ENCODE data around the gene LRRC3.
"Not testable (repeated sequence)": the region's sequence is repeated elsewhere in the genome, so short reads cannot be mapped to it uniquely, and the experiment has no call there.

The LRRC3 gene

DNA sequence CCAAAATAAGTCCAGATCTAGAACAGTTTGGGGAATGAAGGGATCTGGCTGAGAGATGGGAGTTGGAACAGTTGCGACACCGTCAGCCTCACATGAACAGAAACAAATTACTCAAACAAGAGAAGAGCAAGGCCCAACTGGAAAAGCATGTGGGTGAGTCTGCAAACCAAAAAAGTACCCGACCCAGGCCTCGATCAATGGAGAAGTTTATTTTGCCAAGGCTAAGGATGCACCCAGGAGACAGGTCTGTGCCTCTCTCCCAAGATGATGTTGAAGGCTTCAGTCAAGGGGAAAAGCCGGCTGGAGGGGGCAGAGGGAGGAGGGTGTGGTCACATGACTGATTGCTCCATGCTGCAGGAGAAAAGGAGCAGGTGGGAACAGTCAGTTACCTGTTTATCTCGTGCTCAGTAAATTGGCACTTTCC, 42.4 kb downstream of the LRRC3 start:
- DNase-seq (ENCODE audit: low read depth) = no peak

DNA sequence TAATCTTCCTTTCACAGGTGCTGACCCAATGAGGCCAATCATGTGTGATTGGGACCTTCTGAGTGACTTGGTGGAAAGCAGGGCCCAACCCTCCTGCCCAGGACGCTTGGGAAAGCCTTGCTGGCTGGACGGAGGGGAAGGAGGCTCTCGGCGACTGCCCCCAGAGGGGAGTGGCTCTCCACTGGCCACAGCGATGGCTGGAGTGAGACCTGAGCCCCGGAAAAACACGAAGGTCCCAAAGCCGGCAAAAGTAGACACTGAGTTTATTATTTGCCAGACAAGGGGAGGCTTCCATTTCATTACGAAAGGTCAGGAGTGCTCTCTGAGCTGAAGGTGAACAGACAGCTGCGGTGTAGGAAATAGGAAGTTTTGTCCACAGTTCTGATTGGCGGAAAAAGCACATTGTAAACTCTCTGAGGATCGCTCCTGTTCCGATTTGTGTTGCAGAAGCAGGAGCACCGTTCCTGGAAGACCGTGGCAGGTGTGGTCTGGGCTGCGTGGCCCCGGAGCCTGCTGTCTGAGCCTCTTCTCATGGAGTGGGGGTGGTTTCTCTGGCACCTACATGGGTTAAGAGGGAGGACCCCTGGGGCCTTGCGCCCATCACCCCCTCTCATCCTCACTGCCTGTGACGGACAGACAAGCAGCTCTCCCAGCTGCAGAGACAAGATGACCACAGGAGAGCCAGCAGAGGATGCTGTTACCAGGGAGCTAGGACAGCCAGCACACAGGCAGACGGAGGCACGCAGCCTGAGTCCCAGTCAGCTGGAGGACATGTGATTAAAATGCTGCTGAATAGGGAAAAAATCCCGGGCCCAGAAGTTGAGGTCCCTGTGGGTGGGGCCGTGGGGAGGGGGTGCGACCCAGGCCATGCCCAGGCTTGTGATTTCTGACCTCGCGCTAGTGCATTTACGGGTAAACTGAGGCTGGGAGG, 43.2 kb downstream of the LRRC3 start:
- DNase-seq (ENCODE audit: low read depth) = no peak

DNA sequence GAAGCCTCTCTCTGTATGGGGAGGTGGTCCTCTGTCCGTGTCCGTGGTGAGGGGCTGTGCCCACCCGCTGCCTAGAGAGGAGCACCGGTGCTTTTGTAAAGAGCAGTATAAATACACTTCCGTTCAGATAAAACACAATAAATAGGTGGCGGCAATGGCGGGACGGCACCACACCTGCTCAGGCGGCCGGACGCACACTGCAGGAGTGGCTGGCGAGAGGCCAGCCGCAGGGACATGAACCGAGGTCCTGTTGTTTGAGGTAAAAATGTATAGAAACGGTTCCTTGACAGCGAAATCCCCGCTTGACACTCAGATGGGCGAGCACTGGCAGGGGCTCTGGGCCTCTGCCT, 43.9 kb downstream of the LRRC3 start:
- no peak for DNase-seq (ENCODE audit: low read depth)

DNA sequence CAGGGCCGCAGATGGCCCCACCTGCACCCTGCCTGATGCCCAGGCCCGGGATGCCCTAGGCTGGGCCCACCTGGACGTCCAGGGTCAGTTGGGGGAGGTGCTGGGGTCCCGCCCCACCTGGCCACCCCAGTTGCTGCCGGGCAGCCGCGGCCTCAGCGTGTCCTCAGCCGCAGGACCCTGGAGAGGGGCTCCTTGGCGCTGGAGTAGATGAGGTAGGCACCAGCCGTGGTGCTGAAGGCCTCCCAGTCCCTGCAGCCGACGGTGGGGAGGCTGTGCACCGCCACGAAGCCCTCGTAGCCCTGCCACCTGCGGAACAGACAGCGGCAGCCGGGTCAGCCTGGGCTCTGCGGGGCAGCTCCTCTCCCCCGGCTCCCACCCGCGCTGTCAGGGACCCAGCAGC, 44.3 kb downstream of the LRRC3 start:
- DNase-seq (ENCODE audit: low read depth) = no peak

DNA sequence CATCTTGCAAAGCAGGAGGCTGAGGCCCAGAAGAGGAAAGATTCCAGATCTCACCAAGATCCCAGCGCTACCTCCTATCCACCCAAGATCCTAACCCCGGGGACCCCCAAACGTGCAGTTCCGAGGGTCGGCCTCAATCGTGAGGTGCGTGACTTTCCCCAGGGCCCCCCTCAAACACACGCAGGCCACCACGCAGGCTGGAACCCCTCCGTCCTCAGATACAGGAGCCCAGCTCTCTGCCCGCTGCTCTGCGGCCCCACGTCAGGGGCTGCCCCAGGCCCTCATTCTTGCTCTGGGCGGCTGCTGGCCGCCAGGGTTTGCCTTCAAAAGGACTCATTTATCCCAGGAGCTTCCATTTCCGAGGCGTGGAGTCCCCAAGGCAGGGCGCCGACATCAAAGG, 44.8 kb downstream of the LRRC3 start:
- DNase-seq (ENCODE audit: low read depth) = no peak

DNA sequence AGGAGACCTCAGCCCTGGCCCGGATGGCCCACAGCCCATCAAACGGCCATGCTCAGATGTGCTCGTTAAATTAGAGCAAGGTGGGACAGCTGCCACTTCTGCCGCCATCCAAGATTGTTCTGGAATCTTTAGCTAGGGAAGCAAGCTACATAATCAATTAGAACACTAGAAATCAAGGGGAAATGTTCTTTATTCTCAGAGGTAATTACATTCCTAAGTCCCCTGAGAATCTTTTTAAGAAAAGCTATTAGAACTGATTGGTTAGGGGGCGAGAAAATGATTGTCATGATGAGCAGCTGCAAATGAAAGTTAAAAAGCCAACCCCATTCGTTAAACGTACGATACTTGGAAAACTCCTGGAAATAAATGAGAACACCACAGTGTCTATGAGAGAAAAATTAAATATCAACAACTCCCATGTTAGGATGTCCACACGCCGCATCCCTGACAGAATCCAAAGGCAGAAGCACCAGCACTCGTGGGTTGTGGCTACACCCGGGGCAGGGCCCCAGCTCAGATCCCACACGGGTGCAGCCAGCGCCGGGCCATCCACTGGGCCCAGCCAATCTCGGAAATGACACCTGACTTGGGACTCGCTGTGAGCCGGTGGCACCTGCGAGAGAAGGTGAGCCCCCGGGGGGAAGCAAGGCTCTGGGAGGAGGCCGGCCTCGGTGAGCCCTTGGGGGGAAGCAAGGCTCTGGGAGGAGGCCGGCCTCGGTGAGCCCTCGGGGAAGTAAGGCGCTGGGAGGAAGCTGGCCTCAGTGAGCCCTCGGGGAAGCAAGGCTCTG, 47.1 kb downstream of the LRRC3 start:
- no peak for DNase-seq (ENCODE audit: low read depth)

DNA sequence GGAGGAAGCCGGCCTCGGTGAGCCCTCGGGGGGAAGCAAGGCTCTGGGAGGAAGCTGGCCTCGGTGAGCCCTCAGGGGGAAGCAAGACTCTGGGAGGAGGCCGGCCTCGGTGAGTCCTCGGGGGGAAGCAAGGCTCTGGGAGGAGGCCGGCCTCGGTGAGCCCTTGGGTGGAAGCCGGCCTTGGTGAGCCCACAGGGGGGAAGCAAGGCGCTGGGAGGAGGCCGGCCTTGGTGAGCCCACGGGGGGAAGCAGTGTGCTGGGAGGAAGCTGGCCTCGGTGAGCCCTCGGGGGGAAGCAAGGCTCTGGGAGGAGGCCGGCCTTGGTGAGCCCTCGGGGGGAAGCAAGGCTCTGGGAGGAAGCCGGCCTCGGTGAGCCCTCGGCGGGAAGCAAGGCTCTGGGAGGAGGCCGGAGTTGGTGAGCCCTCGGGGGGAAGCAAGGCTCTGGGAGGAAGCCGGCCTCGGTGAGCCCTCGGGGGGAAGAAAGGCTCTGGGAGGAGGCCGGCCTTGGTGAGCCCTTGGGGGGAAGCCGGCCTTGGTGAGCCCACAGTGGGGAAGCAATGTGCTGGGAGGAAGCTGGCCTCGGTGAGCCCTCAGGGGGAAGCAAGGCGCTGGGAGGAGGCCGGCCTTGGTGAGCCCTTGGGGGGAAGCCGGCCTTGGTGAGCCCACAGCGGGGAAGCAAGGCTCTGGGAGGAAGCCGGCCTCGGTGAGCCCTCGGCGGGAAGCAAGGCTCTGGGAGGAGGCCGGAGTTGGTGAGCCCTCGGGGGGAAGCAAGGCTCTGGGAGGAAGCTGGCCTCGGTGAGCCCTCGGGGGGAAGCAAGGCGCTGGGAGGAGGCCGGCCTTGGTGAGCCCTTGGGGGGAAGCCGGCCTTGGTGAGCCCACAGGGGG, 47.9 kb downstream of the LRRC3 start:
- DNase-seq (ENCODE audit: low read depth) = not testable (repeated sequence)

DNA sequence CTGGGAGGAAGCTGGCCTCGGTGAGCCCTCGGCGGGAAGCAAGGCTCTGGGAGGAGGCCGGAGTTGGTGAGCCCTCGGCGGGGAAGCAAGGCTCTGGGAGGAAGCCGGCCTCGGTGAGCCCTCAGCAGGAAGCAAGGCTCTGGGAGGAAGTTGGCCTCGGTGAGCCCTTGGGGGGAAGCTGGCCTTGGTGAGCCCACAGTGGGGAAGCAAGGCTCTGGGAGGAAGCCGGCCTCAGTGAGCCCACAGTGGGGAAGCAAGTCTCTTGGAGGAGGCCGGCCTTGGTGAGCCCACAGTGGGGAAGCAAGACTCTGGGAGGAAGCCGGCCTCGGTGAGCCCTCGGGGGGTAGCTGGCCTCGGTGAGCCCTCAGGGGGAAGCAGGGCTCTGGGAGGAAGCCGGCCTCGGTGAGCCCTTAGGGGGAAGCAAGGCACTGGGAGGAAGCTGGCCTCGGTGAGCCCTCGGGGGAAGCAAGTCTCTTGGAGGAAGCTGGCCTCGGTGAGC, 48.6 kb downstream of the LRRC3 start:
- DNase-seq (ENCODE audit: low read depth) = no peak

DNA sequence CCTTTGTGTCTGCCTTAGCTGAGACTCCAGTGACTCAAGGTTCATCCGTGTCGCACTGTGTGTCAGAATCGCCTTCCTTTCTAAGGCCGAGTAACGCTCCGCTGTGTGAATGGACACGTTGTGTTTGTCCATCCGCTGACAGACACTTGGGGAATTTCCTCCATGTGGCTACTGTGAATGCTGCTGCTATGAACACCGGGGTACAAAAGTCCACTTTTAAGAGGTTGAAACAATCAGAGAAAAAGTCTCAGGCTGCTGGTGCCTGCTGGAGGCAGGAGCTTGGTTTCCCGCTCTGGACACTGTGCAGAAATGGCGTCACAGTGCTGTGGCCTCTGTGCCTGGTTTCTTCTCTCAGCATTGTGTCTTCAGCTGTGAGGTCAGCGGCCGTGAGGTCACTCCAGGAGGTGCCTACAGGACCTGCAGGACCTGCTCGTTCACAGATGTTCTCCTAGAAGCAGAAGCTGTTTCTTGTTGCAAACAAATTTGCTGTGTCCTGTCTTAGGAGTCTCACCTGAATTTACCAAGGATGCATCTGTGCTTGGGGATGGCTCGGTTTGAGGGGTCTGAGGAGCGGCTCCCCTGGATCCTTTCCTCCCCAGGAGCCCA, 50.5 kb downstream of the LRRC3 start:
- DNase-seq (ENCODE audit: low read depth) = no peak

DNA sequence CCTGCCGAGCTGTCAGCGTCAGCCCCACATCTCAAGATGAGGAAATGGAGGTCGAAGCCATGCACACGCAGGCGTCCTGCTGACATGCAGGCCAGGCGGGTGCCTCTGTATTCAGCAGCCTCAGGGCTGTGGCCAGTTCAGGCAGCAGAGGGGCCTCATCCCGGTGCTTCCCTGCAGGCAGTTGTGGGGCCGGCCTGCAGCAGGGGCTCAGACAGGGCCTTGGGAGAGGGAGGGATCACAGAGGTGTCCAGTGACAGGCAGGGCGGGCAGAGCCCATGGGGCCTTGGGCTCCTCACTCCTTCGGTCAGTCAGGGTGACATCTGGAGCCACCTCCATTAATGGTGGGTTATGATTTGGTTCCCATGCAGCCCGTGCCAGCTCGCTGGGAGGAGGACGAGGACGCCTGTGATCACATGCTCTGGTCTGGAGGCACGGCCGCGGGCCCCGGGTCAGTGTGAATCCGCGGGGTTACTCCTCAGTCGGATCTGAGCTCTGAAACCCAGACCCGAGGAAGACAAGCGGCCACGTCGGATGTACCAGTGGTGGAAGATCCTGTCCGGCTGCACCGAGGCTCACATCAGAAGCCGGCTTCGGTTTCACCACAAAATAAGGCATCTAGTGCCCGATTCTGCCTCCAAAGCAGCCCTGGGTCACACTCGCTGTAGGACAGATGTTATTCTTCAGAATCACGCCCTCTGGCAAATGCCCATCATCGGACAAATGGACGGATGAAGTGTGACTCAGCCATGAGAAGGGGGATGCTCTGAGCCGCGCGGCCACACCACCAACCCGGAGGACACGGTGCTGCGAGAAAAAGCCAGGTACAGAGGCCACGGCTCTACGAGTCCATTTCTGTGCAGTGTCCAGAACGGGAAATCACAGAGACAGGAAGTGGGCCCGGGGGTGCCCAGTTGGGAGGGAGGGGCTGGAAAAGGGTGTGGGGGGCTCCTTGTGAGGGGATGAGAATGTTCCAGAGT, 51.3 kb downstream of the LRRC3 start:
- DNase-seq (ENCODE audit: low read depth) = no peak

DNA sequence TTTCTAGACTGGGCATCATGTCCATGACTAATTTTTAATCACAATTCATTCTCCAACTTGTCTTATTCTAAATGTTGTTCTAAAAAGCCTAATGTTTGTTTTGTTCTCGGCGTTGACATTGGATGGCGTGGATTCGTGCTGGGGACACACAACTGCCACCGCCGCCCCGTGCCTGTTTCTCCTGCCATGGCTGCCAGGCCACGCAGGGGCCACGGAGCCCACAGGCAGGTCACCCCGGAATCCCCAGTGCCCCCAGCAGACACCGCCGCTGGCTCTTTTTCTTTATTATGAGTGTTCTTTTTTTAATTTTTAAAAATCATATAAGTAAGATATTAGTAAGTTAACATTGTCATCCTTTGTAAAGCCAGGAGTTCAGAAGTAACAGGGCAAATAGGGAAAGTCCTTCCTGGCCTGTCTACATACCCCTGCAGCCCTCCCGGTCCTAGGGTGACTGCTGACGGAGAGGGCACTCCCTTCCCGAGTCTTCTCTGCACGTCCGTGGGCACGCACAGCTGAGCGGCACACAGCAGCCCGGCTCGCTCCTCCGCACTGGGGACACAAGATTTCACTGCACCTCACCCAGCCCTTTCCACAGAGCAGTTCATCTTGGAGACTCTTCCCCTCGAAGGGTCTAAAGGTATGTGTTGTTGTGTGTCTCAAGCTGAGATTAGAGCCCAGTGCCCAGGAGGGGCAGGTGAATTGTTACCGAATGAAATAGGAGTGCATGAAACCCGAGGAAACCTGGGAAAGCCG, 52.5 kb downstream of the LRRC3 start:
- no peak for DNase-seq (ENCODE audit: low read depth)

DNA sequence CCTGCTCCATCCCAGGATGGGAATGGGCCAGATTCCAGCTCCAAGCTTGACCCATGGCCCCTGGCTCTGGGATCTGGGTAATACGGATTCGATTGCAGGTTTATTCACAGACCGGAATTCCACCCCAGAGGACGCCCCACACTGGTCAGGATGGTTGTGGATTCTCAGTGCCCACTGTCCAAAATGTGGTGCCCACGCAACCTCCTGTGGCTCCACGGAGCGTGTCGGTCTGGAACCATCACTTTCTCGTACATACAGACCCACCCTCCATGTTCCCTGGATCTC, 53.1 kb downstream of the LRRC3 start:
- DNase-seq (ENCODE audit: low read depth) = no peak

DNA sequence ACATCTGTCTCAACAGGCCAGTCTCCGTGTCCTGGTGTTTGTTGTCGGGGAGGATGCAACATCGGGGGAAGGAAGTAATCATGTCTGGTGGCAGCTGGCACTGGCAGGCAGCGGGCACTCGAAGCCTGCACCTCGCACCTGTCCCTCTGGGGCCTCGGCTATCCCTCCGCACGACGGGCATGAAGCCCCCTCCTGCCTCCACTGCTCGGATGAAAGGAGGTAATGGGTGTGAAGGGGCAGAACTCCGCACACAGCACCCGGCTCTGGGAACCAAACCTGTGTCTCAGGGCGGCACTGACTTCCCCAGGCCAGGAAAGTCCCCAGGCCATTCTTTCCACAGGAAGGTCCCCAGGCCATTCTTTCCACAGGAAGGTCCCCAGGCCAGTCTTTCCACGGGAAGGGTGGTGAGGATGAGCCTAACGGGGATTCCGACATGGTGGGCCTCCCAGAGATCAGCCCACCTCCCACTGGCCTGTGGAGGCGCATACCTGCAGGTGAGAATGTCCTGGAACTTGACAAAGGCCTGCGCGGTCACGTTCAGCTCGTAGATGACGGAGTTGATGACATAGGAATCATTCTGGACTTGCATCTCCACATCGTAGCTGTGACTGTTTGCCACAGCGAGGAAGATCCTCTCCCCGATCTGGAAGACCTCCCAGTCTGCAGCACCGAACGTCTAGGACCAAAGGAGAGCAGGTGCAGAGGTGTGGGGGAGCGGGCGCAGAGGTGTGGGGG, 53.6 kb downstream of the LRRC3 start:
- no peak for DNase-seq (ENCODE audit: low read depth)

DNA sequence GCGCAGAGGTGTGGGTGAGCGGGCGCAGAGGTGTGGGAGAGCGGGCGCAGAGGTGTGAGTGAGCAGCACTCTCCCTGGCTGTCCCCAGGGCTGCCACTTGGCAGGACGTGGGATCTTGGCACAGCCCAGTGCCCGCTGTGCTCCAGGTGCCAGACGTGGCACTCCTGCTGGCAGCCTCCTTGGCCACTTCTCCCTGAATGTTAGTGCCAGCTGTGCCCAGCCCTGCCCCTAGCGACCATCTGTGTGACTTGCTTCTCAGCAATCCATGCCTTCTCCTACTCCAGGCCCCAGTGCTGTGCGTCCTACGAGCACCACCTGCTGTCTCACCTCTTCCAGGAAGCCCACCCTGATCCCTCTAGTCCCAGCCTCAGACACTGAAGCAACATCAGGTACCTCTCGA, 54.2 kb downstream of the LRRC3 start:
- no peak for DNase-seq (ENCODE audit: low read depth)

DNA sequence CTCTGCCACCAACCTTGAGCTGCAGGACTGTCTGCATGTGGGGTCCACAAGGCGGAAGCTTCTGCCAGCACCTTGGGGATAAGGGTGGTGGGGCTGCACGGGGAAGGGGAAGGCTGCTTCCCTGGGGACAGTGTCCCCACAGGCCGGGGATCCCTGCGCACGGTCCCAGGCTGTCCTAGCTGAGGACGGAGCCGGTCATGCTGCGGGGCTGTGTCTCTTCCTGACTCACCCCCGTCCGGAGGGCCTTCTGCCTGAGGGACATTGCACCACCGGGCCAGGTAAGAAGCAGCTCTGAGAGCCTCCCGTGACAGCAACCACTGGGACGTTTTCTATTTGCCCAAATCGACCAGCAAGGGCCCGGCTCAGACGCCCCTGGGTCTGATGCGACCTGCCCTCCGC, 54.8 kb downstream of the LRRC3 start:
- no peak for DNase-seq (ENCODE audit: low read depth)

DNA sequence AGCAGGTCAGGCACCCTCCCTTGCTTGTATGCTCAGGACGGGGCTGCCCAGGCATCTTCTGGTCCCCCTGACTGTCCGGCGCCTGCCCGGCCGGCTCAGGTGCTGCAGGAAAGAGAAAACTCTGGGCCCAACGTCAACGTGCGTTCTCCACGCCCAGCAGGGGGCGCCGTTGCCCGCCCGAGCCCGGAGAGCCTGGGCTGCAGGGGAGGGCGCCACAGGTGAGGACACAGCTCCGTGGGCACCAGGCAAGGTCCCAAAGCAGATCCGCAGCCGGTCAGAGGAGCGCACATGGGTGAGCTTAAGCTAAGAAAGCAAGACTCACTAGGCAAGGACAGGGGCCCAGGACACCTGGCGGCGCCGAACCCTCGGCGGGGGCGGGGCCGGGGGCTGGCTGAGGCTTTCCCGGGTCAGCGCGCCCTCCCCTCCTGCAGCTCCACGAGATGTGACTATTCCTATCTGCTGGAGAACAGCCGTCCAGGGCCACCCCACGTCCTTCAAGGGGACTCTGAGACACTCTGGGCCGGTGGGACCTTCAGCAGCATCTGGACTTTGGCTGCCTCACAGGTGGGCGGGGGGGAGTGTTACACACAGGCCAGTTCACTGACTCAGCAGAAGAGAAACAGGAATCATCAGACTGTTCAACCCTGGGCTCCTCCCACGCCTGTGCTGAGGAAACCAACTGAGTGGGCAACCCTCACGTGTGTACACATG, 55.4 kb downstream of the LRRC3 start:
- no peak for DNase-seq (ENCODE audit: low read depth)

DNA sequence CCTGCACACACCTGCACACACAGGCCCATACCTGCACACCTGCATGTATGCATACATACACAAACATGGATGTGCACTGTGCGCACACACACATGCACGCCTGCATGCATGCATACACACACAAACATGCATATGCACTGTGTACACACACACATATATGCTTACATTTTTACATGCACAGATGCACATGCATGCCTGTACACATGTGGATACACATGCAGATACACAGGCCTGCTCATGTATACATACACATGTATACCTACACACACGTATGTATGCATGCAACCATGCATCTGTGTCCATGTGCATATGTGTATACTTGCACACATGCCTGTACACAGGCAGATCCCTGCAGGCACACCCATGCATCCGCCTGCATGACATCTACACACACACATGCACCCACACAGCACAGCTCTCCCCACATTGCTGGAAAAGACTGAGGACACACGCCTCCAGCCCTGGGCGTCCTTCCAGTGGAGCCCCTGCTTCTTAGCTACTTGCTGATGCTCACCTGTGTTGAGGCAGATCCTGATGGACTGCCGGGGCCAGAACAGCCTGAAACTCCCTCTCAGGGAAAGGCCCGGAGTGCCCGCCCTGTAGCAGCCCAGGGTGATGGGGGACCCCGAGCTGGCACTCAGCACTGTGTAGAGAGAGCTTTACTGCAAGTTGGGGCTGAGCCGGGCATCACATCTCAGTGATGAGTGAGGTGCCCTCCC, 56.1 kb downstream of the LRRC3 start:
- no peak for DNase-seq (ENCODE audit: low read depth)

All from HS-5 (cell line).